GM19328 (cell line): ENCODE measurements around the gene CMIP.

Experiments
- ATAC-seq: cut with Tn5 transposase; IDR thresholded peaks from one replicate; pipeline ENCODE4 v1.9.1; 2021; ENCODE audit warnings: mild to moderate bottlenecking, moderate library complexity; ENCODE audit not compliant: unreplicated experiment

Gene CMIP

GRCh38 chr16:81578076-81578475, 133.5 kb downstream of the CMIP start:
- ATAC-seq = no peak

DNA sequence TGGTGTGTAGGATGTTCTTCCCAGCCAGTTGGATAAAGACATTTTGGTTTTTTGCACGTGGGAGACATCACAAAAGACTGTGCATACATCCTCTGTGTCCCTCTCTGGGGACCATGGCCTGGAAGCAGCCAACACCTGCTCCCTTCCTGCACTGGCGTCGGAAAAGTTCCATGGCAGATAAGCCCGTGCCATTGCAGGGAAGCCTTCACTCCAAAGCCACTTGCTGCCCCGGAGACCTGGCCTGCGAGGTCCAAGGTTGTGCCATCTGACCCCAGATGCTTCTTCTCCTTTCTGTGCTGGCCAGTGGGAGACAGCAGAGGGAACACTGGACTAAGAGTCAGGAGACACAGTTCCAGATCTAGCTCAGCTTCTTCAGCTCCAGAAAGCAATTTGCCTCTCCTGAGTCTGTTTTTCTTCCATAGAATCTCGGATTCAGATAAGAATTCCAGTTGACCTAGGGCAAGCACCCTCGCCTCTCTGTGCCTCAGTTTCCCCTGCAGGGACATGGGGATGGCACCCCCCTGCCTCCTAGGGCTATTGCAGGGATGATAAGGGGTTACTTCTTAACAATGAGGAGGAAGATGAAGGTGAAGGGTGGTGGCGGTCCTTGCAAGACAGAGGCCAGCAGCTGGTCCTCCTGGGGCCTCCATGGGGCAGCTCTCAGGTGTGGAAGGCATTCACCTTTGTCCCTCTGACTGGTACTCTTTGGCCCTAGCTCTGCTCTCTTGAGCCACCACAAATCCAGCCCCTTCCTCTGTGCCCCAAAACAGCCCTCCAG, 134.2 kb downstream of the CMIP start:
- ATAC-seq = no peak

- ATAC-seq = no peak
These were observed 136.5 kb downstream of the CMIP start for GRCh38 chr16:81581107-81581506.

DNA sequence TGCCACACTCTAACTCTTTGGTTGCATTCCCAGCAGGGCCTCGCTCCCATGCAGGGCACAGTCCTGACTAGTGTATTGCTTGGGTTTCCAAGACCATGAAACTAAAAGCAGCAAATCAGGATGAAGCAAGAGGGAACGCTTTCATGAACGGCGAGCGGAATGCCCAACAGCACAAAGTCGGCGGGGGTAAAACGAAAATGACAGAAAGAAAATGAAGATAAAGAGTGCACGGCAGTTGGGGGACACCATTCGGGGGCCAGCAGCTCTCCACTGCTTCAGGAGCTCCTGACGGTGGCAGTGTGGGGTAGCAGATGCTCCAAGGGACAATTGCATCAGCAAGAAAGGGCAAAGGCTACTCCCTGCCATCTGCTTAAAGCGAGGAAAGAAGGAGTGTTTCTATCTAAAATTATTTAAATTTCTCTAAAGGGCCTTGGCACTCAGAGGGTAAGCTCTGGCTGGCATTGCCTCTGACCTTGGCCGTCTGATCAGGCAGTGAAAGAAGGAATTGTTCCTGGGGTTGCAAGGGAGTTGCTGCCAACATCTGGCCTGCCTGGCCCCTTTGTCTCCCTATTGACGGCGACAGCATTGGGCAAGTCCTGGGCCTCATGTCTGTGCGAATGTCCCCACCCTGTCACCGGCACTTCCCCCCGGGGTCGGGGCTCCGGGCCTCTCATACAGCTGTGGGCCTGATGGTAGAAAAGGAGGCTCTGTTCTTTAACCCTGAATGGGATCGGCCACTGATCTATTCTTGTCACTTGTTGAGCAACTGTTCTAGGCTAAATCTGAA, 138.2 kb downstream of the CMIP start:
- ATAC-seq = no peak

DNA sequence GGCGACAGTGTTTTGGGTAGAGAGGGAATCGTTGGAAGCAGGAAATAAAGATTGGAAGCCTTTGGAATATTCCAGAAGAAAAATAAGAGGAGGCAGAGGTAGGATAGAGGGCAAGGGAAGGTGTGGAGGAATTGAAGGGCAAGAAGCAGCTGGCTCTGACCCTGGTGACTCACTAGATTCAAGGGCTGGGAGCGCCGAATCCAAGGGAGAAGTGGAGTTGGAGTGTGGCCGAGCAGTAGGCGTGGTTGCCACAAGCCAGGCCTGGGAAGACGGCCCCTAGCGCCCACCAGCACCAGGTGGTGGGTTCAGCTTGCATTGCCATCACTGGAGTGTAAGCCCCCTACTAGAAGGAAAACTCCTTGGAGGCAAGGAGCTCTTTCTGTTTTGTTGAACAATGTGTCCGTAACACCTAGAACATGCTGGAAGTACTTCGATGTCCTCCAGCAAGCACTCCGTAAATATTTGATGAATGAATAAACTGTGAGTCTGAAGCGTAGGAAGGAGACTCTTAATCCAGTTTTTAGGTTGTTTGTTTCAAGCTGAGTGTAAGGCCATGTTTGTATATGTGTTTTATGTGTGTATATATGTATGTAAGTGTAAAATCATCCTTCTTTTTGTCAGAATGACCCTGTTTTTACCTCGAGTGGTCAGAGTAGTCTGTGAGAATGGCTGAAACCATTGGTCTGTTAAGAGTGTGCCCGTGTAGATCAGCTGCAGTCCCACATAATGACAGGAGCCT, 139.5 kb downstream of the CMIP start:
- no peak for ATAC-seq

GRCh38 chr16:81585785-81586184, 141.2 kb downstream of the CMIP start:
- no peak for ATAC-seq

DNA sequence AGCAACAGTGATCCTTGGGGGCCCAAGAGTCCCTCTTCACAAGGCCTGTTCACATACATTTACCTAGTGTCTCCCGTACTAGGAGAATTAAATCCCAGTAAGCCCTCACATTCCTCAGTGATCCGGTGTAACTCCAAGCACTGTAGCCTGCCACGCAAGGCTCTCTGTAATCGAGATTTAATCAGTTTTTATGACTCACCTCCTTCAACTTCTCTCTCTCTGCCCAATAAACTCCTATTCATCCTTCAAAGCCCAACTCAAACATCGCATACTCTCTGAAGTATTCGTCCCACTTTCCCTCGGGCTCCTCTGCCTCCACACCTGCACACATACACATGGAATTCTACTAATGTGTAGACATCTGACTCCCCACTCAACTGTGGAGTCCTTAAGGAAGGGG, 141.8 kb downstream of the CMIP start:
- ATAC-seq = no peak

DNA sequence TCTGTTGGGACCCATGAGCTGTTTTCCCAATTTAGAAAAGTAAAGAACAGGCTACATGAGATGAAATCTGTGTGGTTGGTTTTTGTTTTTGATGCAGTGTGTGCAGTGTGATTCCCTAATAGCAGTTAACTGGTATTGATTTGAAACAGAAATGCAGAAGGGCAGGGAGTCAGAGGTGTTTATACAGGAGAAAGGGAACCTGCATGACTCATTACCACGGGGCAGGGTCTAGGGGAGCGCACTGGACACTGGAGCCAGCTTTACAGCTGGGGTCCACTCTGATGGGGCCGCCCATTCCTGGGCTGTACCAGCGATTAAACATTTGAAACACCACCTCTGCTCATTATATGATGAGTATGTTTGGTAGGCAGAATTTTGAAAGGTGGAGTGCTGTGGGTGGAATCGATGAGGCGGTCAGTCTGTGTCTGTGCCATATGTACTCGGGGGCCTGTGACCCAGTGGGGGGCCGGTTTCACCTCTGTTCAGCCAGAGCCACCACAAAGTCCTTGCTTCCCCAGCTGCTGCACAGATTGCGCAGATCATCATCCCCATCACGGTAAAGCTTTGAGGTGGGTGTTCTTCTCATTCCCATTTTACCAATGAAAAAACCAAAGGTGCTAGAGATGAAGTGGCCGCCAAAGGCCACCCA, 142.5 kb downstream of the CMIP start:
- ATAC-seq = no peak

- no peak for ATAC-seq
These were observed 143.1 kb downstream of the CMIP start for GRCh38 chr16:81587626-81588160.

GRCh38 chr16:81588326-81589081, 143.9 kb downstream of the CMIP start:
- no peak for ATAC-seq

DNA sequence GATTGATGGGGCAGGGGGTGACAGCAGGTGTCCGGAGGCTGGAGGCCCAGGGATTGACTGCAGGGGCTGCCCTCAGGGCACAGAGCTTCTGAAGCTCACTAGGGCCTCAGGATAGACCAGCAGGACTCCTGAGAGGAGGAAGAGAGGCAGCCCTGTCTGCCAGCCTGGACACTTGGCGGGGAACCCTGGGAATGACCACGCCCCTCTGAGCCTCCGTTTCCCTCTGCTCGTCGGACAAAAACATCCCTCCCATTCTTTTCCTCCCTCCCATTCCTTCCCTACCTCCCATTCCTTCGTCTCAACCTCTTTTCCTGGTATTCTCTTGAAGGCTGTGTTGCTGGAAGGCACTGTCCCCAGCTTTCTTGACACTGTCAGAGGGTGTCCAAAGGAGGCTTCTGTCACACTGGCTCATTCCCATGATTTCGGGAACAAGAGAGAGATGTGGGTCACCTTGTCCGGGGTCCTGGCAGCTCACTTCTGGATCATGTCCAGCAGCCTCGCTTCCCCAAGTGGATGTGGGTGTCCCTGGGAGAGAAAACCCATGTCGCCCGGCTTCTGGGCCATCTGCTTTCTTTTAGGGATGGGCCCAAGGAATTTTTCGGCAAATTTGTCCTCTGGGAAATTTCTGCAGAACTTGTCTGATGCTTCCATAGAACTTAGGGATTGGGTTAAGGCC, 145.5 kb downstream of the CMIP start:
- no peak for ATAC-seq

- ATAC-seq = no peak
These were observed 146.3 kb downstream of the CMIP start for GRCh38 chr16:81590714-81591544.

DNA sequence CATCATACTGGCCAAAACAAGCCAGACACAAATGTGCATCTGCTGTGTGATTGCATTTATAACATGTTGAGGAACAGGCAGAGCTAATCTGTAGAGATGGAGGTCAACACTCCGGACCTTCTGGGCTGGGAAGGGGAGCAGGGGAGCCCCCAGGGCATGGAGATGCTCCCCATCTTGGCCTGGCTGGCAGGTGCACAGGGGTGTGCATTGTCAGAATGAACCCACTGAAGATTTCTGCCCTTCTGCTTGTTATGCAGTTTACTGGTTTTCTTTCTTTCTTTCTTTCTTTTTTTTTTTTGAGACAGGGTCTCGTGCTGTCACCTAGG, 146.9 kb downstream of the CMIP start:
- ATAC-seq = no peak

DNA sequence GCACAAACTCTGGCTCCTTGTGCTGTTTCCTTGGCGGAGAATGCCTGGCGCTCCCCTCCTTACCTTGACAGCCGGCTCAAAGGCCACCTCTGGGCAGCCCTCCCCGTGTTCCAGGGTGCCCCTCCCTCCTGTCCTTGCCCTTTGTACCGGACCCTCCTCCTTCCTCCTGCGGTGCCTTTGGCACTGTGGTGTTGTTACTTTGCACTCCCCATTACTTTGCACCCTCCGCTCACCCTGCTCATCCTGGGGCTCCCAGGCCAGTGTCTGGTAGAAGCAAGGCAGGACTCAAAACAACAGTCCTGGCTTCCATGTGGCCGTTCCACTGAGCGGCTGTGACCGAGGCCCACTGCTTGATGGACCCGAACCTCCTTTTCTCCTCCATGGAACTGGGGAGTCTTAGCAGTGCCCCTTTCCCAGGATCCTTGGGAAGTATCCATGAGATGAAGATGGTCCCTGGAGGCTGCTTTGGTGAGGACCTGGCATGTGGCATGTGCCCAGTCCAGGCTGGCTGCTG, 147.8 kb downstream of the CMIP start:
- ATAC-seq = no peak

GRCh38 chr16:81593481-81593880, 148.9 kb downstream of the CMIP start:
- ATAC-seq = no peak

GRCh38 chr16:81595629-81596292, 151.2 kb downstream of the CMIP start:
- ATAC-seq = no peak

GRCh38 chr16:81597079-81597658, 152.6 kb downstream of the CMIP start:
- no peak for ATAC-seq

GRCh38 chr16:81598083-81598482, 153.5 kb downstream of the CMIP start:
- no peak for ATAC-seq
